Measurements from ENCODE around the gene FAR1.
"Not testable (repeated sequence)": the region's sequence is repeated elsewhere in the genome, so short reads cannot be mapped to it uniquely, and the experiment has no call there.

The FAR1 gene

DNA sequence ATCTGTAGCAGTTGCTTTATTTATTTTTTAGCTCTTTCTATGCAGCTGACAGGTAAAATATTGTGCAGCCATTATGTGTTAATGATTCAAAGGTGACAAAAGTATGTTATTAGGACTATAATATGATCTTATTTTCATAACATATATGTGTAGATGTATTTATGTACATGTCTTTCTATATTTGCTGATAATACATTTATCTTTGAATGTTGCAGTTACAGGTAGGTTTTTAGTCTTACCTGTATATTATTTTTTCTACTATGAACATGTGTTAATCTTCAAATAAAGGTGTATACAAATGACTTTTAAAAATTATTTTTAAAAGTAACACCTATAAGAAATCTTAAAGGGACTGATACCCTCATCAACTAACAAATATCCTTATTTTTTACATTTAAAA lies 33.6 kb downstream of the FAR1 start:
- DNase-seq (ENCODE audit: low read depth in 4 of 4, low spot score in 1 of 4): no peak

DNA sequence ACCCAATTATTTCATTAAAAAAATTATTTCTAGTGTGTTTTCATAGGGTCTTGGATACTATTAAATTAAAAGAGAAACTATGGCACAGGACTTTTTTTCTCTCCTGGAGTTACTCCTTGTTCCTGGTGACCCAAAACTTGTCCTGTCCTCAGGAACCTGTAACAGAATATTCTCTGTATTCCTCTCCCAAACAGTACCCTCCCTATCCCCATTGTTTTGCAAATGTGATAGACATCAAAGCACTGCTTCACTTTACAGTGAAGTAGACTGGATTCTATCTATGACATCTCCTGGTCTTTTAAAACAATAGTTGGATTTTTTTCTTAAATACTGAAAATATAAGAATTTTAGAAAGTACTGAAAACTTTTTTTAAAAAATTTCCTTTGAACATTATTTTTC lies 37.2 kb downstream of the FAR1 start:
- no peak for DNase-seq (ENCODE audit: low read depth in 4 of 4, low spot score in 1 of 4)

DNA sequence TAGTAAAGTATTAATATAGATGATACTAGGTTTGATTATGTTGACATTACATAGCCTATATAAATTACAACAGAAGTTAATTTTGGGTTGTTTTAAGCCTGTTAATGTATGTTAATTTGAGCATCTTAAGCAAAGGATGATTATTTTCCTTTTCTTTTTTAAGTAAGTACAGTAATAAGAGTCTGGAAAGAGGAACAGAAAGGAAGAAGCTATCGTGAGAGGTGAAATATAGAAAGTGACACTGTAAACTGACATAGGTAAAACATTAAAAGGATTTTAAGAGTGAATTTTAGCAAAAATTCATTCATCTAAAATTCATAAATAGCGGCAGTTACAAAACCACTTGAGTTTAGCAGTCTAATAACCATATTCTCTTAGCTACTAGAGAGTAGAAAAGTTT lies 45.5 kb downstream of the FAR1 start:
- no peak for DNase-seq (ENCODE audit: low read depth in 4 of 4, low spot score in 1 of 4)

DNA sequence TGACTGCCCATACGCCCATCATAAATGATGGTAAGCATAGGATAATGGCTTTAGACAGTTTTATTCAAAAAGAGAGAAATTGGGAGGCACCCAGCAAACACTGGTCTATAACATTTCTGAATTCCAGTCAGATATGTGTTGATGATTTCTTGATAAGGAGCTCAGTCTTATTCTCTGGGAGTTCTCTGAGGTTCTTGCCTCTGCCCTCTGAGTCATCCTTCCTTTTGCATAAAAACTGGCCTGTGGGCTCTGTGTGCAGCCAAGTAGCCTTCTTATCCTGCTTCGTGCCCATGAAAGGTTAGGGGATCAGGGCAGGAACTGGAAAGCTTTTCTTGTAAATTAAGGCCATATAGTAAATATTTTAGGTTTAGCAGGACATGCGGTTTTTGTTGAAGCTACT lies 48.9 kb downstream of the FAR1 start:
- DNase-seq (ENCODE audit: low read depth in 4 of 4, low spot score in 1 of 4): no peak

DNA sequence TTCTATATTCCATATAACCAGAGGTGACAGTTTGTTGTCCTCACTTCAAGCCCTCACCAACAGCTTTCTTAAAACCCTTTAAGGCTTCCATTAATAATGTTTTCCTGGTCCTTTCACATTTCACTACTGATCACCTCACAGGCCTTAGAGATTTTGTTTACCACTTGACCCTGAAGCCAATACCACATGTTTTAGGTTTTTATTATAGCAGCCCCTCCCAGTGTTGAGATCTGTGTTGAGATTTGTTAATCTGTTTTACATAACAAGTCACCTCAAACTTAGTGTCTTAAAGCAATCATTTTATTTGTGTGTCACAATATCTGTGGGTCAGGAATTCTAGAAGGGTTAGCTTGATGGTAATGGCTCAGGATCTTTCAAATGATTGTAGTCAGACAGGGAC lies 49.9 kb downstream of the FAR1 start:
- DNase-seq (ENCODE audit: low read depth in 4 of 4, low spot score in 1 of 4): no peak

DNA sequence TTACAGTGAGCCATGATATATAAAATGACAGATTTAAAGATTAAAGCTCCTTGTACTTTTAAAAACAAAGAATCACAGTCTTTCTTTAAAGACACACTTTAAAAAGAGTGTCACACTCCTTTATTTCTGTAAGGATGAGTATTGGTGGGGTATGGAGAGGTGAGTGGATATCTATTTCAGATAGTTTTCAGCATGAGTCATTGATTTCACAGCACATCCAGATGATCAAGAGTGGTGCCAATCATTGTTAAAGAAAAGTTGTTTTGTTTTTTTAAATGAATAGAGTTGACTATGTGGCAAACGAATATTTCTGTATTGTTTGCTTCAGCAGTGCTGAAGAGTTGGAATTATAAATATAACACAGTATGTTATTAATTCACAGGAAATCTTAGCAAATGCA lies 52.5 kb downstream of the FAR1 start:
- DNase-seq (ENCODE audit: low read depth in 4 of 4, low spot score in 1 of 4): no peak

DNA sequence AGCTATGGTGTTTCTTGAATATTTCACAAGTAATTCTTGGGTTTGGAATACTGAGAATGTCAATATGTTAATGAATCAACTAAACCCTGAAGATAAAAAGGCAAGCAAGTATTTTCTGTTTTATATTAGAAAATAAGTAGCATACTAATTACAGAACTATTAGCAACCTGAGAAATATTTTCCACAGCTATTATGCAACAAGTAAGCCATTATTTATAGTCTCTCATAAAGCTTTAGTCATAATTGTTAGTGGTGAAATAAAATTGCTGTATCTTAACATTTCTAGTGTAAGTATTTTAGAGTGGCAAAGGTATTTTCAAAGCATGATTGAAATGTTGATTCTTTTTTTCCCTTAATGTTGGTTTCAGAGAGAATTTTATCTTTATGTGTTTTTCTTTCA lies 53.3 kb downstream of the FAR1 start:
- DNase-seq (ENCODE audit: low read depth in 4 of 4, low spot score in 1 of 4): no peak

DNA sequence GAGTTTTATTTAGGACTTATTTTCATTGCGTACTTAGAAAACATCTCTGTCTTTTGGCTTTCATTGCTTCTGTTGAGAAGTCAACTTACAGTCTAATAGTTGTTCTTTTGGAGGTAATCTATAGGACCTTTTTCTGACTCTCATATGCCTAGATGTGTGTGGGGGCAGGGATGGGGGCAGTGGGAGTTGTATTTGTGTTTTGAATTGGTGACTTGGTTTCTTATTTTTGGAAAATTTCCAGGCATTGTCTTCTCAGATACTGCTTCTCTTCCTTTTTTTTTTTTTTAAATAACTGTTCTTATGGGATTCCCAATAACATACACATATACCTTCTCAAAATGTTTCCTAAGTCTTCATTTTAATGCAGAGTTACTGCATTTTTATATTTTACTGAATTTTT lies 58.0 kb downstream of the FAR1 start:
- DNase-seq (ENCODE audit: low read depth in 4 of 4, low spot score in 1 of 4): no peak

DNA sequence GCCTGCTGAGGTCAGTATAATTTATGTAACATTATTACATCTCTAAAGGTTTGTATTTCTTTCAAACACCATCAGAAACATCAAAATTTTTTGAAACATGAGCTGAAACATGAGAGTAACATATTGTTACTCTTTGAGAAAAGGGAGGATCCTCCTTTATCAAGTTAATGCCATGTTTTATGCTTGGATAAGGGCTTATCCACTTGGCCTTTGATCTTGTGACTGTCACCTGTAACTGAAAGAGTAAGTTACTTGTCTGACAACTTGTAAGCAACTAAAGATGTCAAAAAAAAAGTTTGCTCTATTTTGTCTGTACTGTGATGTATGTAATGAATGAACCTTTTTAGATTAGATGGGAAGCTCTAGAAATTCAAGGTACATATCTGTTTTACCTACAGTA lies 59.6 kb downstream of the FAR1 start:
- no peak for DNase-seq (ENCODE audit: low read depth in 4 of 4, low spot score in 1 of 4)

DNA sequence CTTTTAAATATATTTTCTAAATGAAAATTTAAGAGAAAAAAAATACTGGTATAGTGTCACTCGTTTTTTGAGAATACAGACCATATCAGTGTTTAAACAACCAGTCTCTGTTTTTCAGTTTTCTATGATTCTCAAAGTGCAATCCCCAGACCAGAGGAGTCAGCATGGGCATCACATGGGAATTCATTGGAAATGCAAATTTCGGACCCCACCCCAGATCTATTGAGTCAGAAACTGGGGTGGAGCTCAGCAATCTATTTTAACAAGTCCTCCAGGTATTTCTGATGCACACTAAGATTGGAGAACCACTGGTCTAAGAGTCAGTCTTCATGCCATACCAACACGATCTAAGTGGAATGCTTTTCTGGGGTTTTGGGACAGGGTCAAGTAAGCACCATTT lies 66.1 kb downstream of the FAR1 start:
- no peak for DNase-seq (ENCODE audit: low read depth in 4 of 4, low spot score in 1 of 4)

DNA sequence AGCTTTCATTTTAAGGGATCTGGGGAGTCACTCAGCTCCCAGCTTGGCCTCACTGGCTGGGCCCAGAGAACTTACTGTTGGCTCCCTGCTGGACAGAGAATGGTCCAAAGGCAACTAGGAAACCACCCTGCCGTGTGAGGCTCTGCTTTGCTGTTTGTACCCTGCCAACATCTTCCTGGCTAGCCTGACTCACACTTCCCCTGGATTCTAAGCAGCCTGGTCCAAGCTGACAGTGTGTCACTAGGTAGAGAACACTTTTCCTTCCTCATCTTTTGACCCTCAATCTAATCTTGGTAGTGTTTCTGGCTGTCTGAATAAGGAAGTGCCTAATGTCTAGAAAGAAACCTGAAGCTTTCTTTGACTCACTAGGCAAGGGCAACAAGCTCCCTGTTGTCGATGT lies 76.7 kb downstream of the FAR1 start:
- no peak for DNase-seq (ENCODE audit: low read depth in 4 of 4, low spot score in 1 of 4)

DNA sequence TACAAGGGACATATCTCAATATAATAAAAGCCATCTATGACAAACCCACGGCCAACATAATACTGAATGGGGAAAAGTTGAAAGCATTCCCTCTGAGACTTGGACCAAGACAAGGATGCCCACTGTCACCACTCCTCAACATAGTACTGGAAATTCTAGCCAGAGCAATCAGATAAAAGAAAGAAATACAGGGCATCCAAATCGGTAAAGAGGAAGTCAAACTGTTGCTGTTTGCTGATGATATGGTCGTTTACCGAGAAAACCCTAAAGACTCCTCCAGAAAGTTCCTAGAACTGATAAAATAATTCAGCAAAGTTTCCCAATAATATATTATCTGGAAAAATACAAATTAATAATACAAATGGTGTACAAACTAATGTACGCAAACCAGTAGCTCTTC lies 84.8 kb downstream of the FAR1 start:
- not testable (repeated sequence) for DNase-seq (ENCODE audit: low read depth in 4 of 4, low spot score in 1 of 4)

DNA sequence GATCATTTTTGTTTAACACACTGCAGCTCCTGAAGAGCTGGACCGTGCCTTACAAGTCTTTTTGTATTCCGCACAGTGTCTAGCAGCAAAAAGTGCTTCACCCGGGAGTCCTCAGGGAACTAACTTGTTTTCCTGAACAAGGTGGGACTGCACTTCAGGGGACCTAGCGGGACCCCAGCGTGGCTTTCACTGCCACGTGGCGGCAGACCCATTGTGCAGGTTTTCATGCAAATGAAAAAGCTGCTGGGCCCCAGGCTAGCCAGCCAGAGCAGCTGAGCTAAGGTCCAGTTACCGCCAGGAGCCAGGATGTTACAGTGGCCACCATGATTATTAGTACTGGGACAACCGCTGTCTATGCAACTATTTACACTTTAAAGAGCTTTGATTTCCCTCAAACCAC lies 90.6 kb downstream of the FAR1 start:
- no peak for DNase-seq (ENCODE audit: low read depth in 4 of 4, low spot score in 1 of 4)

DNA sequence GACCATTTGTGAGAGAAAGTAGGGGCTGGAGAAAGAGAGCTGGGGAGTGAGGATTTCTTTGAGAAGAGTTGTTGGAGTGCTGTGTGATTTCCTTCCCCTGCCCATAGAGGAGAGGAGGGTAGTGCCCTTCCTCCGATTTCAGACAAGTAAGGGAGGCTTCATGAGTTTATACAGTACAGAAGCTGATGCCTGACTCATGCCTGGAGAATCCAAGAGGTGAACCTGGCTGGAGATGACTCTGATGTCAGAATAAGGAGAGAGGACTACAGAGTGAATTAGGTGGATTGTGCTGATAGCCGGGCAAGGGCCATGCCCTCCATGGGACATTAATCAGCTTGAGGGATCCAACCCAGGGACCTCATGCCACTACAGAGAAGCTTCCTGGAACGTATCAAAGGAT lies 91.6 kb downstream of the FAR1 start:
- no peak for DNase-seq (ENCODE audit: low read depth in 4 of 4, low spot score in 1 of 4)

DNA sequence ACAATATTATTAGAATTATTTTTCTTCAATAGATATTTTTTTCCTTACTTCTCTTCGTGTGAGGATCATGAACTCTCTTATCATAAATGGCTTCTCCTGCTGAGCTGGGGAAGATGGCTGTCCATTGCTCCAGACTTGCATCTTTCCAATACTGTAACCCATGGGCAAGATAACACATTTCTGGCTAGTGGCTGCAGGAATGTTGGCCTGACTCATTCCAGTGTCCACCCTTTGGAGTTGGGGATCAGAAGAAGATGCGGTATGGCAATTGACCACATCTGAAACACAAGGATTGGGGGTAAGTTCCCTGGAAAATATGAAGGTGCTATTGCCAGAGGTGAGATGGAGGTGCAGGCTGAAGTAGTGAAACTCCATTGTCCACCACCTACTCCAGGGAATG lies 92.8 kb downstream of the FAR1 start:
- DNase-seq (ENCODE audit: low read depth in 4 of 4, low spot score in 1 of 4): no peak

DNA sequence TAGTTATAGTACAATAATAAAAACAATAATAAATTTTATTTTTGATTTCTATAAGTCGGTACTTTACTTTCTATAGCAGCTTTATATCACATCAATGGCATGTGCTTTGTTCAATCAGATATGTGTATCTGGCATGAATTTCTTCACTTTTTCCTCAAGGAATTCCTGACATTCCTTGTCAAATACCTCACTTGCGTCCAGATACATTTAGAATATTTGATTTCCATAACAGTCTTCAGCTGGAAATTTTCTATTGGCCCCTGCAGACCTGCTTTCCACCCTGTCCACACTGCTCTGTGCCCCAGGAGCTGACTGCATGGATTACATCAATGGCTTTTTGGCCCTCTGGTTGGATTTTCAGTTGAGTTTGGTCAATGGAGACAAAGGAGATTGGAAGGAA lies 93.2 kb downstream of the FAR1 start:
- no peak for DNase-seq (ENCODE audit: low read depth in 4 of 4, low spot score in 1 of 4)

DNA sequence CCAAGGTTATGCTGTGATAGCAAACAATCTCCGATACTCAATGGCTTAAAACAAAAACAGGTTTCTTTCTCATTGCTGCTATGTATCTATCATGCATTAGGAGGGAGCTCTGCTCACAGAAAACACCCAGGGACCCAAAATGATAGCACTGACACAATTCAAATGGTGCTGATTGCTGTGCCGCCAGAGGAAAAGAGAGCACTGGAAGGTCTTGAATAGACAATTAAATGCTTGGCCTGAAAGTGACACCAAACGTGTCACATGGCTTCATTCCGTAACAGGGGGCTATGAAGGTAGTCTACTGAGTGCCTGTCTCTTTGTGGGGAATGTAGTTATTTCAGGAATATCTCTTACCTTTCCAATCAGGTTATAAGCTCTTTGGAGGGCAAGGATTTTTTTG lies 94.2 kb downstream of the FAR1 start:
- no peak for DNase-seq (ENCODE audit: low read depth in 4 of 4, low spot score in 1 of 4)

DNA sequence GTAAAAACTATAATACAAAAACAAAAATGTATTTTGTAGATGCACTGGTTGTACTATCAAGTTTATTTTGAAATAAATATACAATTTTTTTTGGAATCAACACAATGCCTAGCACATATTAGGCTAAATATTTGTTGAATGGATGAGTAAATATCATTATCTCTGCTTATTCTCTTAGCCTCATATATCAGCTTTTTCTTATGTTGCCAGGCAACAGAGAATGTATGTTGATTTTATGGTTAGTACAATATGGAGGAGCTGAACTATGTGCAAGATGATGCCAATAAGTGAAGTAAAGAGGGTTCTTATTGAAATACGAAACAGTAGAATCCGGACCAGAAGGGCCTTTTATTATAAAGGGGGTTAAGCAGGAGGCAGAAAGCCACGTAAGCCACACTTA lies 94.9 kb downstream of the FAR1 start:
- DNase-seq (ENCODE audit: low read depth in 4 of 4, low spot score in 1 of 4): no peak

DNA sequence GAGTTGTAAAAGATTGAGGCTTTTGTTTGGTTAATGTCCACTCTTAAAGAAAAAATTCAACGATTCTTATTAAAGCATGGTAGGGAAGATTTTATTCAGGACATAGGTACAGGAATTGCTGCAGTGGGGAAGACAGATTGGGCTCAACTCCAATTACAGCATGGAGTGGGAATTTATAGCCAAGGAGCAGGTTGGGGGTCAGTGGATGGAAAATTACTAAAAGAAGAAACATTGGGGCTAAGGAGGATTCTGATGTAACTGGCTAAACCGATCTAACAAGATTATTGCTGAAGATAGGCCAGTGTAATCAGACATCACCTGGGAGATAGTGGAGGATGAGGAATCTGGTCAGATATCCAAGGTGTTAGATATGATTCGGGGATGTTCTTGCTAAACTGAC lies 97.4 kb downstream of the FAR1 start:
- DNase-seq (ENCODE audit: low read depth in 4 of 4, low spot score in 1 of 4): no peak

DNA sequence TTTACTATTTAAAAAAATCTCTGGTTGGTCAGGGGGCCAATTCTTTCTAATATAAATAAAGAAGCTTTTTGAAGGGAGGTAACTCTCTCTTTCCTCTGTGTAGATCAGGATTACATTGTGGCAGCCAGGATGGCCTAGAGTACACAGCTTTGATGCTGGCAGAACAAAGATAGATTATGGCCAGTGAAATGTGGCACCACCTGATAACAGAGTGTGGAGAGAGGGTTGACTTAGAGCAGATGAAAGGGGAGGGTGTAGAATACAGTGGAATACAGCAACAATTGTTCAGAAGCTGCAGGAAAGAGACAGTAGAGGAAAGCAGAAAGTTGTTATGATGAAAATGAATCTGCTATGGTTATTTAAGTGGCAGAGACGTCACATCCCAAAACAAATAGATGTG lies 99.0 kb downstream of the FAR1 start:
- DNase-seq (ENCODE audit: low read depth in 4 of 4, low spot score in 1 of 4): no peak

DNA sequence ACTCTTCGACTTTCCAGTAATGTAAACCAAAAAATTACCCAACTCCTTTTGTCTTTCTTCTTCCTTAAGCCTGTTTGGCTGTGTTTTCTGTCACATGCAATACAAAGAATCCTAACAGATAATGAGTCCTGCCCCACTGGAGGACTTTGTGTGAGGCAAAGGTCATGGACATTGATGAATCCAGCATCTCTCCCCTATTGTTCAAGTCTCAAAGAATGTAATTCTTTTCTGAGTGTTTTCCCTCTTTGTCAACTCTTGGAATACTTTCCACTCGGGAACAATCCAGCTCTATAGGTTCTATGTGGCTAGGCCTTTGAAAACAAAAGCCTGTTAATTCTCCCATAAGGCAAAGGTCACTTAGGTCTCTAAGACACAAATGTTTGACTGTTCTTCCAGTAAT lies 100.7 kb downstream of the FAR1 start:
- no peak for DNase-seq (ENCODE audit: low read depth in 4 of 4, low spot score in 1 of 4)

DNA sequence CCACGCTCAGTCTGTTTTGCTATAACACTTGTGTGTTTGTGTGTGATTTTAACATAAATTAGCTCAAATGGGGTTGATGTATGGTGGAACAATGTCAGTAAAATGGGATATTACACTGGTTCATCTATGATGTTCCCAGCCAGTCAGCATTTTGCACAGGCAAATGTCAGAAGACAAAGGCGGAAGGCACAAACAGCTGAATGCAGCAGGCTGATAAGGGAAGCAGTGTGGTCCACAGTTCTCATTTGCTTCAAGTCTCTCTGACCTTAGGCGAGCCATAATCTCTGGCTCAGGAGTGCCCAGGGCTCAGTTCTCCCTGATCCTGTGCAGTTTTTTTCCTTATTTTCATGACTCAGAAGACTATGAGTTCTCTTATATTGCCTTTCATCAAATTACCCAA lies 102.7 kb downstream of the FAR1 start:
- no peak for DNase-seq (ENCODE audit: low read depth in 4 of 4, low spot score in 1 of 4)

DNA sequence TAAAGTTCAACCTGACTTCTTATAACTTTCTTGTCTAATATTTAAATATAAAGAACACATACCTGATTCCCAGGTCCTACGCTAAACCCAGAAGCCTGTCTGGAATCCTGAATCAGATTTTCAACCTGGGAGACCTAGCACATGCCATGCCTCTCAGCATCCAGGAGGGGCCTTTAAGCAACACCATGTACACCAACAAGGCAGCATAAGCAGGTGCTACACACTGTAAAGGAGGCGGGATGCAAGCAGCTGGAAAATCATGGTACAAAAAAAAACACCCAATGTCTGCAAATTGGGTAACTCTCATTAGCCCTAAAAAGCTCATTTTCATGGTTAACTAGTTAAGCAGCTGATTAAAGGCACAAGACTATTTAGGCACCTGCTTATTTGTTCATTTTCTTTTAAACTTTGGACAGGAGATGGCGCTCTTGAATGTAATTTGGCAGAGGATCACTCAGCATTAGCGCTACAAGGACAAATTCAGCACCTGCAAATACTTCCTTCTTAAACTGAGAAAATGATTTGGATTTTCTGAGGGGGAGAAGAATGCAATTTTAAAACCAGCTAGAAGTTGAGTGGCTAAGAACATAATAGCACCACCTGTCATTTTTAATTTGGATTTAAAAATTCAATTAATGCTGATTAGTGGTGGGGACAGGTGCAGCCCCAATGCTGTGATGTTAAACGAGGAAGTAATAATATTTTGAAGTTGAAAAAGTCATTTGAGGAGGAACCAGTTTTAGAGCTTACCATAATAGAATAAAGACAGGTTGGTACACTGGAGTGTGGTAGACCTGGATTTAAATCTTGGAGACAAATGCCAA lies 104.0 kb downstream of the FAR1 start:
- no peak for DNase-seq (ENCODE audit: low read depth in 4 of 4, low spot score in 1 of 4)

DNA sequence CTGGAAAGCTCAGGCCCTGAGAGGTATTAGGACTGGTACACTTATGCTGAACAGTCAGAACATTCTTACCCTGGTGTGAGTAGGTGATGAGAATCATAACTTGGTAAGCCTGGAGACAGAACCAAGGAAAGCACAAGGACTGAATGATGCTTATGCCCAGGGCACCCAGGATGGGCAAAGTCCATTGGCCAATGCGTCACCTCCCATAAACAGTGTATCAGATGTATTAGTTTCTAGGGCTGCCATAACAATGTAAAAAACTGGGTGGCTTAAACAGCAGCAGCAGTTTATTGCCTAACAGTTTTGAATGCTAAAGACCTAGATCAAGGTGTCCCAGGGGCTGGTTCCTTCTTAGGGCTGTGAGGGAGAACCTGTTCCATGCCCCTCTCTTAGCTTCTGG lies 107.0 kb downstream of the FAR1 start:
- DNase-seq (ENCODE audit: low read depth in 4 of 4, low spot score in 1 of 4): no peak
